Anterior cingulate cortex (tissue), 58 donors: ENCODE results near the gene IL23R.

ENCODE experiments used
- DNase-seq, 58 donors: peaks; one replicate each; lab custom pipeline; 2025; lab: John Stamatoyannopoulos, UW

IL23R gene

DNA sequence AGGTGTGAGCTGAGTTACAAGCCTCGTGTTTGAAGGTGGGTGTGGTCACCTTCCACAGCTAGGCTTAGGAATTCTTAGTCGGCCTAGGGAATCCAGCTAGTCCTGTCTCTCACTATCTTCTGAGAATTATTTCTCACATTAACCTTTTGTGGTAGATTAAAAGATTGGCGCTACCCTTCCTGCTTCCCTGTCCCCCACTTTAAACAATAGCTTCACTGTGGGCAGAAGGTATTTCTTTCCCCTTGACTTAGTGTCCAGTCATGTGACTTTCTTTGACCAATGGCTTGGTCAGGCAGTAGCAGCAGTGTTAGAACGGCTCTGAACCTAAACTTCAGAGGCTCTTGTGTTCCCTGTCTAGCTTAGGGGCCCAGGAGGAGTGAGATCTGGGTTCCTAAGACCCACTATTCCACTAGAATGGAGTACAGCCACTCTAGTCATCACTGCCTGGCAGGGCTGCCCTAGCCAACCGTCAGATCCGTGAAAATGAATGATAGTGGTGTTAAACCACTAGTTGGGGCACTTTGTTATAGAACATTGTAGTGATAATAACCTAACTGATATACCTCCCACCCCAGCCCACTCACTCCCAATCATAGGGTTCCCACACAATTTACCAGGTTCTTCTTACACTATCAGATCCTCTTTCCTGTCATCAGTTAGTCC, 17.6 kb upstream of the IL23R start:
- no peak for DNase-seq

- DNase-seq = peak in 46 of 58 donors; percentile 0 to 72 (median 30)
Measured at GRCh38 chr1:67149179-67149770, 17.0 kb upstream of the IL23R start.

GRCh38 chr1:67150931-67151330, 15.3 kb upstream of the IL23R start:
- no peak for DNase-seq

GRCh38 chr1:67158401-67158800, 7.9 kb upstream of the IL23R start:
- no peak for DNase-seq

DNA sequence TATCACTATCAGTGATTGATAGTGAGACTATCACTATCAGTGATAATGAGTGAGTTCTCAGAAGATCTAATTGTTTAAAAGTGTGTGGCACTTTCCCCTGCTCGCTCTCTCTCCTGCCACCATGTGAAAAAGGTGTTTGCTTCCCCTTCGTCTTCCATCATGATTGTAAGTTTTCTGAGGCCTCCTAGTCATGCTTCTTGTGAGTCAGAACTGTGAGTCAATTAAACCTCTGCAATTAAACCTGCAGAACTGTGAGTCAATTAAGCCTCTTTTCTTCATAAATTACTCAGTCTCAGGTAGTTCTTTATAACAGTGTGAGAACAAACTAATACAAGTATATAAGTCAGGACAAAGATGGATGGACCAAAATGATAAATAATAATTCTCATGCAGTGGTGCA, 7.0 kb upstream of the IL23R start:
- no peak for DNase-seq

- DNase-seq = no peak
Measured at GRCh38 chr1:67162954-67163353, 3.3 kb upstream of the IL23R start.

- no peak for DNase-seq
Measured at GRCh38 chr1:67165468-67166041, 699 bp upstream of the IL23R start.

DNA sequence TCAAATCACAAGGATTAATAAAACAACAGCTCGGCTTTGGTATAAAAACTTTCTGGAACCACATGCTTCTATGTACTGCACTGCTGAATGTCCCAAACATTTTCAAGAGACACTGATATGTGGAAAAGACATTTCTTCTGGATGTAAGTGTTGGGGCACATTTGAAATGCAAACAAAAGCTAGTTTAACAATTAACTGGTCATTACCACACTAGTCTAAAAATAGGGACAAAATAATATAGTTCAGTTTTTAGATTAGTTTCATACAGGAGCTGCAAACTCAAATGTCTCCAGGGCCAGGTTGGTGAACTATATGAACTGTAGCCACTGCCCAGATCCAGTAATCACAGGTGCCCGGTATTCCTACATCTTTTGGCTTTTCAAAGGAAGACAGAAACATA, 3.2 kb downstream of the IL23R start:
- no peak for DNase-seq

- DNase-seq = no peak
Measured at GRCh38 chr1:67169932-67170331, 3.7 kb downstream of the IL23R start.

DNA sequence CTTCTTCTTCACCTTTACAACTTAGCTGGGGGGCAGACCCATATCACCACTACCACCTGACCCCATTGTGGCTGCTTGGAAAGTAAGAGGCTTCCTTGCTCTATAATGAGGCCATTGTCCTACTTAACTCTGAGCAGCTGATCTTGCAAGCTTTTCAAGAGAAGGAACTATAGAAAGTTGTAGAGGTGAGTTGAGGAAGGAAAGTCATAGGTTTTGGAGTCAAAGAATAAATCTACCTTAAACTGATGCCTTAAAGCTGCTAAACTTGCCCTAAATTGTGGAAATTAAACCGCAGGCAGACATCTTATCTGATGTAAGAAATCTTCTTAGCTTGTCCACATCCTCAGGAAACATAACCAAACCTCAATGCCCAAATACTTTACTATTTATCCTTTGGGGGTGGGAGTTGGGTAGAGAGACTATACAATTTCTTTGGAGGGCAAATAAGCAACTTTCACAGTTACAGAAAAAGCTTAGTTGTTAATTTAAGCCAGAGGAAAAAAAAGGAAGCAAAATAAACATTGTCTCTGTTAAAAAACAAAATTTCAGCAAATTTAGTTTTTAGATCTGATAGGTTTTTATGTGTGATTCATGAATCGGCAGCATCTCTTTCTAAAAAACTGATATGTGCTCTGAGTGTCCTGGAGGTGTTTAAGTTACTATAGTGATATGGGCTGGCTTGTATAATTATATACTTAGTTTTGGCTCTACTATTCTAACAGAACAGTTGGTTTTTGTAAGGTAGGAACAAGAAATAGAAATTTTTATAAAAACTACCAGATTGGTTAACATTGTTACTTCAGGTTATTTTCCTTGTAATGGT, 4.7 kb downstream of the IL23R start:
- DNase-seq = no peak

DNA sequence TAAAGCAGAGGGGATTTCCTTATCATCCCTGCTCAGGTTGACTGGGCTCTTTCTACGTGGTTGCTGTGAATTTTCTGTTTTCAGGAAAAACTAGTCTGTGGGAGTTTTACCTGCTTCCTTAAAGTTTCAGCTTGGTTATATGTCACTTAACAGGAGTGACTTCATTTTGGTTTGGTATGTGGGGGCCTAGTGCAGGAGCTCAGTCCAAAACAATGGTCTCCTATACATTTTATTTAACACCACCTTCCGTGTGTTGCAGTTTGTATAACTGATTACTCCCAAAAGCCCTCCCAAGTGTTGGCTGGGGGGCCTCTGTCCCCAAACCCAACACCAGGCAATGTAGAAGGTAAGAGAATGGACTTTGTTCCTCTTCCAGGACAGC, 5.3 kb downstream of the IL23R start:
- no peak for DNase-seq

DNA sequence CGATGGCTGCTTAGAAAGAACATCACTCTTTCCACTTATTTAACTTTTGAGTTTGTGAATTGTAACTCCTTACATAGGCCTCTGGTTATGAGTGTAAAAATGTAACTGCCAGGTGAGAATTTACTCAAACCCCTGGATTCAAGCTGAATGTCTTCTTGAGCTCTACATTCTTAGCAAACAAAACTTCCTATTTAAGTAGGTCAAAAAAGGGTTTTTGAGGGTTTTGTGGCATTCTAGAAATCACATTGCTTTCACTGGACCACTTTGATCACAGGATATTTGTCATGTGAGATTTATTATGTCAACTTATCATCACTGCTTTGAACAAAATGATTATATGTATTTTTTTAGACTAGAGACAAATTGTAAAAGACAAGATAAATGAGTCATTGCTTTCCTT, 5.7 kb downstream of the IL23R start:
- DNase-seq = no peak

- DNase-seq = no peak
Measured at GRCh38 chr1:67173988-67174387, 7.7 kb downstream of the IL23R start.

- no peak for DNase-seq
Measured at GRCh38 chr1:67174716-67175284, 8.5 kb downstream of the IL23R start.

DNA sequence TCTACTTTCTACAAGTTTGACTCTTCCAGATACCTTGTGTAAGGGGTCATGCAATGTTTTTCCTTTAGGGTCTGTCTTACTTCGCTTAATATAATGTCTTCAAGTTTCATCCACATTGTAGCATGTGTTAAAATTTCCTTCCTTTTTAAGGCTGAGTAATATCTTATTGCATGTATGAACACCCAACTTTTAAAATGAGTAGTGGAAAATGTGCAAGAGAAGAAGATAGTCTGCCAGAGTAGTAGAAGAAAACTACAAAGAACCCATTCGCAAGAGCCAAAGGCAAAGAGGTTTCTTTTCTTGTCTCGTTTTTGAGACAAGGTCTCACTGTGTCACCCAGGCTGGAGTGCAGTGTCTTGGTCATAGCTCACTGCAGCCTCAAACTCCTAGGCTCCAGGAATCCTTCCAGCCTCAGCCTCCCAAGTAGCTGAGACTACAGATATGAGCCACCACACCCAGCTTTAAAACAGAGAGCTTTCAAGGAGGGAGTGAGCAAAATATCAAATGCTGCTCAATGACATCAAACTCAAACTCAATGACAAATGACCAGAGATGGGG, 9.4 kb downstream of the IL23R start:
- DNase-seq = no peak

DNA sequence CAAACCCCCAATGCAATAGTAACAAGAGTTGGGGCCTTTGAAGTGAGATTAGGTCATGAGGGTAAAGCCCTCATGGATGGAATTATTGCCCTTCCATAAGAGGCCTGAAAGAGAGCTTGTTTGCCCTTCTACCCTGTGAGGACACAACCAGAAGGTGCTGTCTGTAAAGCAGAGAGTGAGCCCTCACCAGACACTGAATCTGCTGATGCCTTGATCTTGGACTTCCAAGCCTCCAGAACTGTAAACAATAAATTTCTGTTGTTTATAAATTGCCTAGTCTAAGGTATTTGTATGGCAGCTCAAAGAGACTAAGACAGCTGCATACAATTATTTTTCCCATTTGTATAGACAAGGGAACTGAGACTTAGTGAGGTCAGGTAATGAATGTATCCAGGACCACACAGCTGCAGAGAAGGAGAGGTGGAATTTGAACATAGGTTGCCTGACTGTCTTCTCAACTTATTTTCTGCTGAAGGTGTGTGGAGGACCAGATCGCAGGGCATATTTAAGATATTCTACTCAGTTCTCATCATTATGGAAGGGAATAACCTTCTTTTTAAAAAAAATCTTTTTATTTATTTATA, 18.7 kb downstream of the IL23R start:
- no peak for DNase-seq

GRCh38 chr1:67188137-67188536, 21.9 kb downstream of the IL23R start:
- DNase-seq = no peak

GRCh38 chr1:67189953-67190352, 23.7 kb downstream of the IL23R start:
- DNase-seq = no peak

GRCh38 chr1:67190410-67190809, 24.2 kb downstream of the IL23R start:
- DNase-seq = no peak

- DNase-seq = no peak
Measured at GRCh38 chr1:67190942-67191341, 24.7 kb downstream of the IL23R start.
